ENCODE results near the gene GLRX.
"Not testable (repeated sequence)": the region's sequence is repeated elsewhere in the genome, so short reads cannot be mapped to it uniquely, and the experiment has no call there.

The GLRX gene

GRCh38 chr5:95839658-95840057 lies 17.1 kb upstream of the GLRX start:
- Histone ChIP-seq H3K4me1 (ENCODE audit: insufficient read depth, poor library complexity, severe bottlenecking) (peaks cover 5% of the 10 kb centered on the region), H3K36me3 (ENCODE audit: low read depth) (no peaks in the 10 kb centered on the region), H3K9me3 (ENCODE audit: severe bottlenecking) (no peaks in the 10 kb centered on the region), H3K27me3 (ENCODE audit: insufficient read depth, poor library complexity, severe bottlenecking) (no peaks in the 10 kb centered on the region), H3K27ac (ENCODE audit: poor library complexity, severe bottlenecking) (no peak overlapping the region), H3K4me3 (ENCODE audit: severe bottlenecking) (no peak overlapping the region)
- no peak for TF ChIP-seq CTCF (IDR thresholded peaks at IDR 0.05; ENCODE audit: poor library complexity, severe bottlenecking)
- DNase-seq (ENCODE audit: low spot score) (no peak), ATAC-seq (ENCODE audit: low read depth) (no peak)

- H3K4me1 ChIP-seq (ENCODE audit: insufficient read depth, poor library complexity, severe bottlenecking), result peaks cover 5% of the 10 kb centered on the region
- DNase-seq (ENCODE audit: low spot score) (no peak), ATAC-seq (ENCODE audit: low read depth) (no peak)
- no peak for TF ChIP-seq CTCF (IDR thresholded peaks at IDR 0.05; ENCODE audit: poor library complexity, severe bottlenecking)
- no peak overlapping the region for H3K4me3 ChIP-seq (ENCODE audit: severe bottlenecking)
- no peaks in the 10 kb centered on the region for H3K9me3 ChIP-seq (ENCODE audit: severe bottlenecking)
- no peak overlapping the region for H3K27ac ChIP-seq (ENCODE audit: poor library complexity, severe bottlenecking)
- no peaks in the 10 kb centered on the region for H3K27me3 ChIP-seq (ENCODE audit: insufficient read depth, poor library complexity, severe bottlenecking)
- H3K36me3 ChIP-seq (ENCODE audit: low read depth), result no peaks in the 10 kb centered on the region
Measured at GRCh38 chr5:95838556-95838955, 16.0 kb upstream of the GLRX start.

- DNase-seq (ENCODE audit: low spot score), result no peak
- no peaks in the 10 kb centered on the region for H3K27me3 ChIP-seq (ENCODE audit: insufficient read depth, poor library complexity, severe bottlenecking)
- no peaks in the 10 kb centered on the region for H3K36me3 ChIP-seq (ENCODE audit: low read depth)
- ATAC-seq (ENCODE audit: low read depth), result no peak
- H3K4me3 ChIP-seq (ENCODE audit: severe bottlenecking), result no peak overlapping the region
- TF ChIP-seq CTCF (IDR thresholded peaks at IDR 0.05; ENCODE audit: poor library complexity, severe bottlenecking), result no peak
- no peak overlapping the region for H3K27ac ChIP-seq (ENCODE audit: poor library complexity, severe bottlenecking)
- H3K4me1 ChIP-seq (ENCODE audit: insufficient read depth, poor library complexity, severe bottlenecking), result peaks cover 5% of the 10 kb centered on the region
- H3K9me3 ChIP-seq (ENCODE audit: severe bottlenecking), result no peaks in the 10 kb centered on the region
Measured at GRCh38 chr5:95838001-95838520, 15.5 kb upstream of the GLRX start.

GRCh38 chr5:95837492-95837891 lies 15.0 kb upstream of the GLRX start:
- DNase-seq (ENCODE audit: low spot score) (no peak), ATAC-seq (ENCODE audit: low read depth) (no peak)
- Histone ChIP-seq H3K27ac (ENCODE audit: poor library complexity, severe bottlenecking) (no peak overlapping the region), H3K27me3 (ENCODE audit: insufficient read depth, poor library complexity, severe bottlenecking) (no peaks in the 10 kb centered on the region), H3K4me3 (ENCODE audit: severe bottlenecking) (no peak overlapping the region), H3K9me3 (ENCODE audit: severe bottlenecking) (no peaks in the 10 kb centered on the region), H3K36me3 (ENCODE audit: low read depth) (no peaks in the 10 kb centered on the region), H3K4me1 (ENCODE audit: insufficient read depth, poor library complexity, severe bottlenecking) (peaks cover 5% of the 10 kb centered on the region)
- no peak for TF ChIP-seq CTCF (IDR thresholded peaks at IDR 0.05; ENCODE audit: poor library complexity, severe bottlenecking)

DNA sequence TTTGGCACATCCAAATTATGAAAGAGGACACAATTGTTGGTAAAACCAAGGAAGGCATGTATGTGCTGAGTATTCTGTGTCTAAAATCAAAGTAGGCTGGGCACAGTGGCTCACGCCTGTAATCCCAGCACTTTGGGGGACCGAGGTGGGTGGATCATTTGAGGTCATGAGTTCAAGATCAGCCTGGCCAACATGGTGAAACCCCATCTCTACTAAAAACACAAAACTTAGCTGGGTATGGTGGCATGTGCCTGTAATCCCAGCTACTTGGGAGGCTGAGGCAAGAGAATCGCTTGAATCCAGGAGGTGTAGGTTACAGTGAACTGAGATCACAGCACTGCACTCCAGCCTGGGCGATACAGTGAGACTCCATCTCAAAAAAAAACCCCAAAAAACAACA lies 14.4 kb upstream of the GLRX start:
- H3K36me3 ChIP-seq (ENCODE audit: low read depth); DNase-seq (ENCODE audit: low spot score); H3K27ac ChIP-seq (ENCODE audit: poor library complexity, severe bottlenecking); H3K4me3 ChIP-seq (ENCODE audit: severe bottlenecking); ATAC-seq (ENCODE audit: low read depth); H3K9me3 ChIP-seq (ENCODE audit: severe bottlenecking); H3K4me1 ChIP-seq (ENCODE audit: insufficient read depth, poor library complexity, severe bottlenecking); H3K27me3 ChIP-seq (ENCODE audit: insufficient read depth, poor library complexity, severe bottlenecking): not testable (repeated sequence)
